NCI-H446 (cell line): ENCODE measurements around the gene DNAJB5.

ENCODE experiments used
- DNase-seq, 2 experiments: peaks; one replicate each; lab custom pipeline; 2025; lab: John Stamatoyannopoulos, UW

DNAJB5 gene

GRCh38 chr9:34984049-34984448, 5.5 kb upstream of the DNAJB5 start:
- DNase-seq = no peak

GRCh38 chr9:34985311-34985899, 4.1 kb upstream of the DNAJB5 start:
- DNase-seq = peak; percentile 35 to 60

GRCh38 chr9:34986540-34987047, 3.0 kb upstream of the DNAJB5 start:
- DNase-seq = peak; percentile 25 to 52

GRCh38 chr9:34987160-34987901, 2.2 kb upstream of the DNAJB5 start:
- DNase-seq = no peak

GRCh38 chr9:34988218-34989002, 1.1 kb upstream of the DNAJB5 start:
- DNase-seq = no peak

GRCh38 chr9:34989946-34990635, 546 bp downstream of the DNAJB5 start:
- peak; percentile 47 to 71 for DNase-seq

DNA sequence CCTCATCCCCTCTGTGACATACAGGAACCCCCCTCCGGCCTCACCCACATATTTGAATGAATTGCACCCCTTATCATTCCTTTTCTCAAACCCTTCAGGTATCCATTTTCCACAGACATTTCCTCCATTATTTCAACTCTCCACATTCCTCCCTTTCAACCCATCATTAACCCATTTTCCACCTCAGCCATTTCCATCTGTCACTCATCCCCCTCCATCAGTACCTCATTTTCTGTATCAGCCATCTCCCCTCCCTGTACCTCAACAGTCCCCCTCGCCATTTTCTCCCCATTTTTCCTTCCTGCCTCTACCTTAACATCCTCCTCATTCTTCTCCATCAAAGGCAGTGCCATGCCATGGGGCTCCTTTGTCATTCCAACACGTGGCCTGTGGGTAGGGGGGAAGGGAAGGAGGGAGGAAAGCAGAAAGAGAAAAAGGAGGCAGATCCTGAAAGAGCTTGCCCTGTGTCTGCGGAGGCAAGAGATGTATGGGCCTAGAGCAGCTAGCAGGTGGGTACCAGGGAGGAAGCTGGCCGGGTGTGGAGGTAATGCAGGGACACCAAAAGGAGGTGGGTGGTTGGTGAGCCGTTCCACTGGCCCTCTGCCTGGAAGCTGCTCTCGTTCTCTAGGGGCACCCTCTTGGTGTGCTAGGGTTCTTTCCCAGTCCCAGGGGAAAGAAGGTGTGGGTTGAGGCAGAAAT, 1.5 kb downstream of the DNAJB5 start:
- DNase-seq = no peak

DNA sequence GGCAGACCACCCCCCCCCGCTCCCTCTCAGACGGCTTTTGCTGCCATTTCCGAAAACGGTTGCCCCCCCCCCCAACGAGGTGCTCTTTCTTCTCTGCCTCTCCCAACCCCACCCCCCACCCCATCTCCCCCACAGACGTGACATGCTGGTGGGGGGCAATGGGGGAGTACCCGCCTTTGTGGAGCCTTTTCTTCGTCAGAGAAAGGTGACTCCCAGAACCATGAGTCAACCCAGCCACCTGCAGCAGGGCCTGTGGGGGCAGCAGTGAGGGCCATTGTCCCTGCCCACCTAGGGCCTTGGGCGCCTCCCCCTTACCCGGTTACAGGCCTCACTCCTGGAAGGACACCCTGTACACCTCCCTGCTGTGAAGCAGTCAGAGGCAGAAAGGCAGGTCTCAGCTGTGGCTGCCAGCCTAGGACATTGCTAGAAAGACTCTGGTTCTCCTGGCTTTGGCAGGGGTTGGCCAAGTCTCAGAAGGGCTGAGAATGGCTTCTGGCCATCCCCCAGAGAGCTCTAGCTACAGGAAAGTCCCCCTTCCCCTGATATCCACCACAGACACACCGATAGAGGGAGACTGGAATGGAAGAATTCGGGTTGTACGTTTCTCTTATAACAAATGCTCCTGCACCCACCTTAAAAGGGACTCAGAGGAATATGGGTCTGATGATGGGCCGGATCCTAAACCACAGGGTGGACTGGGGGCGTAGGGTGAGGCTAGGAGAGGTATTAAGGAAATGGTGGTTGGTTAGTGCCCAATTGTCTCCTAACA, 2.2 kb downstream of the DNAJB5 start:
- DNase-seq = no peak

GRCh38 chr9:34992376-34992951, 2.9 kb downstream of the DNAJB5 start:
- DNase-seq = no peak

GRCh38 chr9:34993502-34994259, 4.1 kb downstream of the DNAJB5 start:
- DNase-seq = peak in 1 of 2 experiments; percentile 60

- peak; percentile 32 to 44 for DNase-seq
These were observed 4.8 kb downstream of the DNAJB5 start for GRCh38 chr9:34994260-34994899.

GRCh38 chr9:34994900-34995669, 5.5 kb downstream of the DNAJB5 start:
- DNase-seq = no peak

DNA sequence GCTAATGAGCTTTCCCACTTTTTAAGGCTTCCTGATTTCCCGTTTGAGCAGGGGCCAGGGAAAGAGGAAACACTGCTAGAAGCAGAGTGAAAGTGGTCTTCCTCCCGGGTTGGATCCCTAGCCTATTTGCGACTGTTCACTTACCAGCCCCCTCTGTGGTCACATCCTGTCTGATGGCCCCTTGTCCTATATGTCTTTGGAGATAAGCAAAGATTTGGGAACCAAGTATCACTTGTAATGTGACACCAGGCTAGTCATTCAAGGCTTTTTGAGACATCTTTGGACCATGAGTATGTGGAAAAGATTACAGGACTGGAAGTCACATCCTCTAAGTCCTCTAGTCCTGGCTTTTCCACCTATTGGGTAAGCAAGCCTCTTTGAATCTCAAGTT, 6.1 kb downstream of the DNAJB5 start:
- no peak for DNase-seq

DNA sequence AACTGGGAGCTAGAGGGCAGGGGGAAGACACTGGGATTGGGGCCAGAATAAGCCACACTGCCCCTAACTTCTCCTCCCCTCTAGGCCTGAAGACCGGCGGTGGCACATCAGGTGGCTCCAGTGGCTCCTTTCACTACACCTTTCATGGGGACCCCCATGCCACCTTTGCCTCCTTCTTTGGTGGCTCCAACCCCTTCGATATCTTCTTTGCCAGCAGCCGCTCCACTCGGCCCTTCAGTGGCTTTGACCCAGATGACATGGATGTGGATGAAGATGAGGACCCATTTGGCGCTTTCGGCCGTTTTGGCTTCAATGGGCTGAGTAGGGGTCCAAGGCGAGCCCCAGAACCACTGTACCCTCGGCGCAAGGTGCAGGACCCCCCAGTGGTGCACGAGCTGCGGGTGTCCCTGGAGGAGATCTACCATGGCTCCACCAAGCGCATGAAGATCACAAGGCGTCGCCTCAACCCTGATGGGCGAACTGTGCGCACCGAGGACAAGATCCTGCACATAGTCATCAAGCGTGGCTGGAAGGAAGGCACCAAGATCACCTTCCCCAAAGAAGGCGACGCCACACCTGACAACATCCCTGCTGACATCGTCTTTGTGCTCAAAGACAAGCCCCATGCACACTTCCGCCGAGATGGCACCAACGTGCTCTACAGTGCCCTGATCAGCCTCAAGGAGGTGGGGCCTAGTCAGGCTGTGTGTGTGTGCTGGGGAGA, 6.8 kb downstream of the DNAJB5 start:
- DNase-seq = no peak

DNA sequence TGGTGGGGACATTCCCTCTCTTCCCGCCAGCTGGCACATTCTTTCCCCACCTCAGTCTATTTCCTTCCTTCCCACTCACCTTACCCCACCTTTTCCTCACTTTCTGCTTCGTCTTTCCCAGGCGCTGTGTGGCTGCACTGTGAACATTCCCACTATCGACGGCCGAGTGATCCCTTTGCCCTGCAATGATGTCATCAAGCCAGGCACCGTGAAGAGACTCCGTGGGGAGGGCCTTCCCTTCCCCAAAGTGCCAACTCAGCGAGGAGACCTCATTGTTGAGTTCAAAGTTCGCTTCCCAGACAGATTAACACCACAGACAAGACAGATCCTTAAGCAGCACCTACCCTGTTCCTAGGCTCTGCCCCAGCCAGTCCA, 7.3 kb downstream of the DNAJB5 start:
- DNase-seq = no peak

- no peak for DNase-seq
These were observed 7.8 kb downstream of the DNAJB5 start for GRCh38 chr9:34997379-34997781.

- DNase-seq = no peak
These were observed 8.7 kb downstream of the DNAJB5 start for GRCh38 chr9:34998266-34998665.

- DNase-seq = no peak
These were observed 10.0 kb downstream of the DNAJB5 start for GRCh38 chr9:34999576-34999975.
